SU-DHL-6 (cell line): Measurements from ENCODE around the gene ARID4A.

Experiments used
- H2AFZ ChIP-seq: fragments of 200-600 bp; sonication (generic); 2 replicates; pipeline ENCODE4 v1.6.1; 2014; ENCODE audit warnings: low read depth, mild to moderate bottlenecking, moderate library complexity, mixed read lengths, antibody characterized with exemption, low read length; ENCODE audit not compliant: severe bottlenecking
- H3F3A ChIP-seq: fragments of 200-600 bp; shearing (Covaris generic); 2 replicates; pipeline ENCODE4 v1.6.0; 2016; ENCODE audit warnings: antibody characterized with exemption, mild to moderate bottlenecking; ENCODE audit not compliant: insufficient read depth
- H3K27ac ChIP-seq: fragments of 200-600 bp; sonication (generic); 2 replicates; pipeline ENCODE4 v1.5.1; 2016; ENCODE audit warnings: low read depth, mild to moderate bottlenecking, low read length, moderate library complexity, mixed read lengths
- H3K27me3 ChIP-seq: fragments of 200-600 bp; sonication (generic), shearing (Covaris generic); 2 replicates; pipeline ENCODE4 v1.6.0; 2014; ENCODE audit warnings: mild to moderate bottlenecking, low read length
- H3K36me3 ChIP-seq: fragments of 200-600 bp; sonication (generic); 2 replicates; pipeline ENCODE4 v1.6.1; 2014; ENCODE audit warnings: mild to moderate bottlenecking, low read length, mixed read lengths
- H3K4me2 ChIP-seq: fragments of 300-600, 200-600 bp; shearing (Covaris generic), sonication (generic); 2 replicates; pipeline ENCODE4 v1.6.0; 2014; ENCODE audit warnings: low read length, low read depth, mild to moderate bottlenecking; ENCODE audit not compliant: poor library complexity, severe bottlenecking
- H3K4me3 ChIP-seq: fragments of 200-600 bp; sonication (generic); 2 replicates; pipeline ENCODE4 v1.5.1; 2014; ENCODE audit warnings: antibody characterized with exemption, low read length, mild to moderate bottlenecking, mixed read lengths; ENCODE audit not compliant: insufficient read depth, poor library complexity, severe bottlenecking
- H3K79me2 ChIP-seq: fragments of 200-600 bp; sonication (generic); 2 replicates; pipeline ENCODE4 v1.6.1; 2014; ENCODE audit warnings: mild to moderate bottlenecking, low read length, moderate library complexity; ENCODE audit not compliant: insufficient read depth
- H3K9ac ChIP-seq: fragments of 200-600 bp; sonication (generic); 2 replicates; pipeline ENCODE4 v1.7.0; 2014; ENCODE audit warnings: mild to moderate bottlenecking, low read length
- H3K9me2 ChIP-seq: fragments of 200-600 bp; sonication (generic); replicated peaks from 2 replicates; pipeline ENCODE4 v1.6.1; 2014; ENCODE audit warnings: low read length; ENCODE audit not compliant: insufficient read depth
- H3K9me3 ChIP-seq: fragments of 200-600 bp; sonication (generic); 2 replicates; pipeline ENCODE4 v1.6.1; 2014; ENCODE audit warnings: low read length, mixed read lengths; ENCODE audit not compliant: insufficient read depth
- H4K20me1 ChIP-seq: fragments of 200-600 bp; sonication (generic); 2 replicates; pipeline ENCODE4 v1.6.1; 2014; ENCODE audit warnings: low read depth, mild to moderate bottlenecking, antibody characterized with exemption, low read length, moderate library complexity, mixed read lengths
- EZH2phosphoT487 ChIP-seq: fragments of 200-600 bp; sonication (generic), shearing (Covaris generic); conservative IDR thresholded peaks from 2 replicates; pipeline ENCODE4 v1.6.1; 2018; ENCODE audit warnings: mild to moderate bottlenecking, antibody characterized with exemption, low read length, moderate library complexity, mixed read lengths
- TF ChIP-seq, protein P1 (sequence below): fragments of 200-600 bp; sonication (generic); IDR thresholded peaks from one replicate; pipeline ENCODE4 v1.5.1; 2017; ENCODE audit warnings: antibody characterized with exemption, mild to moderate bottlenecking, low read length, moderate library complexity; ENCODE audit not compliant: insufficient read depth, poor library complexity, severe bottlenecking

The ARID4A gene

DNA sequence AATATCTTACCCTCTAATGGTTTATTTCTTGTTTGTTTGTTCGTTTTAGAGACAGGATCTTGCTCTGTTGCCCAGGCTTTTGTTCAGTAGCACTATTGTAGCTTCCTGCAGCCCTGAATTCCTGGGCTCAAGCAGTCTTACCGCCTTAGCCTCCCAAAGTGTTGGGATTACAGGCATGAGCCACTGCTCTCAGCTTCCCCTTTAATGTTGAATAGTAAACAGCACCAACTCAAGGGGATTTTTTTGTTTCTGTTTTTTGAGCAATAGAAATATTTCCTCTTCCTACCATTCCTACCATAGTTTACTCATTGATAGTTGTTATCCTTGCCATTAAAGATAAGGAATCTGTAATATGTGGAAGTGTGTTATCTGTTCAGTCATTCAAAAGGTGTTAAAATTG, 10.7 kb downstream of the ARID4A start:
- Histone ChIP-seq H2AFZ (no peak overlapping the region), H3K9ac (no peak overlapping the region), H3K9me3 (no peaks in the 10 kb centered on the region), H3K4me3 (no peak overlapping the region), H3K4me2 (no peak overlapping the region), H3K27me3 (no peaks in the 10 kb centered on the region), H3K27ac (no peak overlapping the region), H4K20me1 (peaks cover 4% of the 10 kb centered on the region; the same call in 1 of the 2 replicates), H3K79me2 (0 out of 2 replicates have a peak, but pooled peaks cover 5% of the 10 kb centered on the region), H3K9me2 (no peaks in the 10 kb centered on the region), H3F3A (0 out of 2 replicates have a peak, but pooled peaks cover 3% of the 10 kb centered on the region), H3K36me3 (peaks cover 28% of the 10 kb centered on the region)
- TF ChIP-seq EZH2phosphoT487: no peak
- TF ChIP-seq, protein P1, sequence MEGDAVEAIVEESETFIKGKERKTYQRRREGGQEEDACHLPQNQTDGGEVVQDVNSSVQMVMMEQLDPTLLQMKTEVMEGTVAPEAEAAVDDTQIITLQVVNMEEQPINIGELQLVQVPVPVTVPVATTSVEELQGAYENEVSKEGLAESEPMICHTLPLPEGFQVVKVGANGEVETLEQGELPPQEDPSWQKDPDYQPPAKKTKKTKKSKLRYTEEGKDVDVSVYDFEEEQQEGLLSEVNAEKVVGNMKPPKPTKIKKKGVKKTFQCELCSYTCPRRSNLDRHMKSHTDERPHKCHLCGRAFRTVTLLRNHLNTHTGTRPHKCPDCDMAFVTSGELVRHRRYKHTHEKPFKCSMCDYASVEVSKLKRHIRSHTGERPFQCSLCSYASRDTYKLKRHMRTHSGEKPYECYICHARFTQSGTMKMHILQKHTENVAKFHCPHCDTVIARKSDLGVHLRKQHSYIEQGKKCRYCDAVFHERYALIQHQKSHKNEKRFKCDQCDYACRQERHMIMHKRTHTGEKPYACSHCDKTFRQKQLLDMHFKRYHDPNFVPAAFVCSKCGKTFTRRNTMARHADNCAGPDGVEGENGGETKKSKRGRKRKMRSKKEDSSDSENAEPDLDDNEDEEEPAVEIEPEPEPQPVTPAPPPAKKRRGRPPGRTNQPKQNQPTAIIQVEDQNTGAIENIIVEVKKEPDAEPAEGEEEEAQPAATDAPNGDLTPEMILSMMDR: no peak

DNA sequence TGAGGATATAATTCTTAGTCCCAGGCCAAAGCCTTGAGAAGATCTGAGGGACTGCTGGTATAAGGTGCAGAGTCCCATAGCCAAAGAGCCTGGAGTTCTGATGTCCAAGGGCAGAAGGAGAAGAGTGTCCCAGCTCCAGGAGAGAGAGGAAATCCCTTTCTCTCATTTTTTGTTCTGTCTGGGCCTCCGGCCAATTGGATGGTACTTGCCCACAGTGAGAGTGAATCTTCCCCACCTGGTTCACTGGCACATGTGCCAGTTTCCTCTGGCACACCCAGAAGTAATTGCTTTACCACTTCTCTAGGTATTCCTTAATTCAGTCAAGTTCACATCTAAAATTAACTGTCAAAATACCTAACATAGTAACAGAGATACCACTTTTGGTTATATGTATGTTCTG, 15.3 kb downstream of the ARID4A start:
- Histone ChIP-seq H3K9me3 (no peaks in the 10 kb centered on the region), H3F3A (peaks cover 10% of the 10 kb centered on the region; the same call in 1 of the 2 replicates), H3K79me2 (0 out of 2 replicates have a peak, but pooled peaks cover 6% of the 10 kb centered on the region), H3K9me2 (no peaks in the 10 kb centered on the region), H3K27ac (no peak overlapping the region), H4K20me1 (peaks cover 4% of the 10 kb centered on the region; the same call in 1 of the 2 replicates), H3K9ac (no peak overlapping the region), H3K36me3 (peaks cover 21% of the 10 kb centered on the region; the same call in 1 of the 2 replicates), H3K4me2 (no peak overlapping the region), H2AFZ (no peak overlapping the region), H3K4me3 (no peak overlapping the region), H3K27me3 (no peaks in the 10 kb centered on the region)
- no peak for TF ChIP-seq EZH2phosphoT487
- TF ChIP-seq, protein P1: no peak

DNA sequence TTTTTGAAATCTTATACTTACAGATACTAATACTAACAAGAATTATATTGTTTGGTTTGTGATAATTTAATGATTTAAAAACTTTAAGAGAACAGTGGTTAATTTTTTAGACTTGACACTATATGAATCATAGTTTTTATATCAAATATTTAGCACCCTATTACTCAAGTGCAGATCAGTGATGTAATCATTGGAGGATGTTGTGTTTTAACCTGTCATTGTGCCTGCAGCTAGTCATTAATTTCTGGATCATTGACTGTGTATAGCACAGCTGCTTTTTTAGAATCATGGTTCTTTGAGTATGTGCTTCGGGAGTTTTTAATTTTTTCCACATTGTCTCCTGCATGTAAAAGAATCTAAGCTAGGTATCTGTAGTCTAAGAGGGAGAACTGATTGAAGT, 17.3 kb downstream of the ARID4A start:
- Histone ChIP-seq H3K27ac (no peak overlapping the region), H3F3A (peaks cover 10% of the 10 kb centered on the region; the same call in 1 of the 2 replicates), H3K4me3 (no peak overlapping the region), H2AFZ (no peak overlapping the region), H3K9me2 (no peaks in the 10 kb centered on the region), H4K20me1 (peaks cover 4% of the 10 kb centered on the region; the same call in 1 of the 2 replicates), H3K9ac (no peak overlapping the region), H3K36me3 (peaks cover 20% of the 10 kb centered on the region; the same call in 1 of the 2 replicates), H3K4me2 (no peak overlapping the region), H3K27me3 (no peaks in the 10 kb centered on the region), H3K79me2 (0 out of 2 replicates have a peak, but pooled peaks cover 6% of the 10 kb centered on the region), H3K9me3 (no peaks in the 10 kb centered on the region)
- TF ChIP-seq, protein P1: no peak
- no peak for TF ChIP-seq EZH2phosphoT487
